Glutamatergic neuron (in vitro differentiated cells): ENCODE measurements around the gene TCOF1. TPM values are rescaled to one million over a fixed set of nuclear protein-coding genes. Genes with fewer than 3 reads are reported as not detected.

Source experiments
- DNase-seq: peaks from one replicate; pipeline ENCODE4 v3.0.0; 2022
- H3K27ac Mint-ChIP-seq: one replicate; pipeline ENCODE4 v1.8.0; 2020; ENCODE audit warnings: mild to moderate bottlenecking, mixed read lengths, inconsistent platforms; ENCODE audit not compliant: unreplicated experiment
- H3K27me3 Mint-ChIP-seq: one replicate; pipeline ENCODE4 v1.8.0; 2020; ENCODE audit warnings: mild to moderate bottlenecking, moderate library complexity, mixed read lengths, inconsistent platforms; ENCODE audit not compliant: unreplicated experiment
- H3K36me3 Mint-ChIP-seq: one replicate; pipeline ENCODE4 v1.8.0; 2020; ENCODE audit warnings: mild to moderate bottlenecking, mixed read lengths, inconsistent platforms; ENCODE audit not compliant: unreplicated experiment
- H3K4me1 Mint-ChIP-seq: one replicate; pipeline ENCODE4 v1.8.0; 2020; ENCODE audit warnings: mild to moderate bottlenecking, low read depth, mixed read lengths, inconsistent platforms; ENCODE audit not compliant: unreplicated experiment
- H3K4me3 Mint-ChIP-seq: one replicate; pipeline ENCODE4 v1.8.0; 2020; ENCODE audit warnings: mild to moderate bottlenecking, mixed read lengths, inconsistent platforms; ENCODE audit not compliant: unreplicated experiment
- H3K9me3 Mint-ChIP-seq: one replicate; pipeline ENCODE4 v1.8.0; 2020; ENCODE audit warnings: mild to moderate bottlenecking, moderate library complexity, mixed read lengths, inconsistent platforms; ENCODE audit not compliant: unreplicated experiment
- total RNA-seq: library from RNA; stranded (reverse); fragmentation: NEBNext Ultra II Directional; extraction: Animal tissue kit (Norgen Biotek cat#: 25700); gene quantifications from one replicate; pipeline ENCODE4 v1.2.1, GENCODE V29; 2021; ENCODE audit not compliant: unreplicated experiment
- TF ChIP-seq, protein P1 (sequence below): fragments of 200-600 bp; sonication (generic); IDR thresholded peaks from one replicate; pipeline ENCODE4 v1.5.0; 2021; ENCODE audit not compliant: partially characterized antibody, unreplicated experiment

The TCOF1 gene
- total RNA-seq, 1 donor from 2014 or later: 39.7 TPM

DNA sequence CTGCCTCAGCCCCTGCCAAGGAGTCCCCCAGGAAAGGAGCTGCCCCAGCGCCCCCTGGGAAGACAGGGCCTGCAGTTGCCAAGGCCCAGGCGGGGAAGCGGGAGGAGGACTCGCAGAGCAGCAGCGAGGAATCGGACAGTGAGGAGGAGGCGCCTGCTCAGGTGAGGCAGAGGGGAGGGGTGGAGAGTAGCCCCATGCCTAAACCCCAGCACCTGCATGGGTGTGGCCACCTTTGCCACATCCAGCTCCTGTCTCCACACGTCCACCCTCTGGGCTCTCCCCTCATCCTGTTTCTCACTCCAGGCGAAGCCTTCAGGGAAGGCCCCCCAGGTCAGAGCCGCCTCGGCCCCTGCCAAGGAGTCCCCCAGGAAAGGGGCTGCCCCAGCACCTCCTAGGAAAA, 17.2 kb downstream of the TCOF1 start:
- TF ChIP-seq, protein P1, sequence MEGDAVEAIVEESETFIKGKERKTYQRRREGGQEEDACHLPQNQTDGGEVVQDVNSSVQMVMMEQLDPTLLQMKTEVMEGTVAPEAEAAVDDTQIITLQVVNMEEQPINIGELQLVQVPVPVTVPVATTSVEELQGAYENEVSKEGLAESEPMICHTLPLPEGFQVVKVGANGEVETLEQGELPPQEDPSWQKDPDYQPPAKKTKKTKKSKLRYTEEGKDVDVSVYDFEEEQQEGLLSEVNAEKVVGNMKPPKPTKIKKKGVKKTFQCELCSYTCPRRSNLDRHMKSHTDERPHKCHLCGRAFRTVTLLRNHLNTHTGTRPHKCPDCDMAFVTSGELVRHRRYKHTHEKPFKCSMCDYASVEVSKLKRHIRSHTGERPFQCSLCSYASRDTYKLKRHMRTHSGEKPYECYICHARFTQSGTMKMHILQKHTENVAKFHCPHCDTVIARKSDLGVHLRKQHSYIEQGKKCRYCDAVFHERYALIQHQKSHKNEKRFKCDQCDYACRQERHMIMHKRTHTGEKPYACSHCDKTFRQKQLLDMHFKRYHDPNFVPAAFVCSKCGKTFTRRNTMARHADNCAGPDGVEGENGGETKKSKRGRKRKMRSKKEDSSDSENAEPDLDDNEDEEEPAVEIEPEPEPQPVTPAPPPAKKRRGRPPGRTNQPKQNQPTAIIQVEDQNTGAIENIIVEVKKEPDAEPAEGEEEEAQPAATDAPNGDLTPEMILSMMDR: no peak
- peaks cover 1% of the 10 kb centered on the region for H3K4me1 Mint-ChIP-seq
- peaks cover 6% of the 10 kb centered on the region for H3K36me3 Mint-ChIP-seq
- no peak overlapping the region for H3K4me3 Mint-ChIP-seq
- peaks cover 1% of the 10 kb centered on the region for H3K9me3 Mint-ChIP-seq
- DNase-seq: no peak
- H3K27ac Mint-ChIP-seq: no peak overlapping the region
- peaks cover 2% of the 10 kb centered on the region for H3K27me3 Mint-ChIP-seq

DNA sequence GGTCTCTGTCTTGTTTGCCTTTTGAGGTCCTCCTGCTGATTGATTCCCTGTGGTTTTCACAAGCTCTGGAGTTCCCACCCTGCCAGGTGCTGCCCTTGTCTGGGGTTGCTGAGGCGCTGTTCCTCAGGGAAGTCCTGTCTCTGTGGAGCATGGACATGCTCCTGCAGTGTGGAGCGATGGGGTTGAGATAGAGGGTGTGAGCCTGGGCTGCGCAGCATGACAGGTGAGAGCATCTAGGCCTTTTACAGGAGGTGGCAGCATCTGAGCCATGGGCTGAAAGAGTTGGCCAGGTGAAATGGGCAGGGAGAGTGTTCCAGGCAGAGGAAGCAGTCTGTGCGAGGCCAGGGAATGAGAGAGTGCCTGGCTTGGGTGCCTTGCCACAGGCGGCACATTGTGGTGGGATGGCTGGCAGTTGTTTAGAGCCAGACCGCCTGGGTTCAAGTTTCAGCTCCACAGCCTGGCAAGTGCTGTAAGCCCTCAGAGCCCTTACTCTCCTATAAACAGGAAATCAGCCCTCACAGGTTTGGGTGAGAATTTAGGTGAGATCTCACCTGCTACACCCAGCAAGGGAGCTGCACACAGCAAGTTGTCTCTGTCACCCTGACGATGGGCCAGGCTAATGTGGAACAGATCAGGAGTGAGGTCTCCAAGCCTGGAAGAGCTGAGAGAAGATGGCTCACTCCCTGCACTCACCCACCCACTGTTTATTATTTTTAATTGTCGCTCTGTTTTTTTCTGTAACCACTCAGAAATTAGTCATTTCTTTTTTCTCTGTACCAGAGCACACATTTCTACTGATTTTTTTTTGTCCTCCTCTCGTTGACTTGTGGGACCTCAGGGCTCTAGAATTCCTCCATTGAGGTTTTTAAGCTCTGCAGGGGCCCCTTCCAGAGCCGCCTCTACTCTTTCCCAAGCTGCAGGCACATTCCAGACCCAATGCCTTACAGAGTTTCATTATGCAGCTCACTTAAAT, 19.6 kb downstream of the TCOF1 start:
- TF ChIP-seq, protein P1: no peak
- H3K4me1 Mint-ChIP-seq: peaks cover 1% of the 10 kb centered on the region
- DNase-seq: no peak
- no peak overlapping the region for H3K27ac Mint-ChIP-seq
- peaks cover 1% of the 10 kb centered on the region for H3K9me3 Mint-ChIP-seq
- no peak overlapping the region for H3K4me3 Mint-ChIP-seq
- H3K27me3 Mint-ChIP-seq: peaks cover 2% of the 10 kb centered on the region
- peaks cover 6% of the 10 kb centered on the region for H3K36me3 Mint-ChIP-seq

DNA sequence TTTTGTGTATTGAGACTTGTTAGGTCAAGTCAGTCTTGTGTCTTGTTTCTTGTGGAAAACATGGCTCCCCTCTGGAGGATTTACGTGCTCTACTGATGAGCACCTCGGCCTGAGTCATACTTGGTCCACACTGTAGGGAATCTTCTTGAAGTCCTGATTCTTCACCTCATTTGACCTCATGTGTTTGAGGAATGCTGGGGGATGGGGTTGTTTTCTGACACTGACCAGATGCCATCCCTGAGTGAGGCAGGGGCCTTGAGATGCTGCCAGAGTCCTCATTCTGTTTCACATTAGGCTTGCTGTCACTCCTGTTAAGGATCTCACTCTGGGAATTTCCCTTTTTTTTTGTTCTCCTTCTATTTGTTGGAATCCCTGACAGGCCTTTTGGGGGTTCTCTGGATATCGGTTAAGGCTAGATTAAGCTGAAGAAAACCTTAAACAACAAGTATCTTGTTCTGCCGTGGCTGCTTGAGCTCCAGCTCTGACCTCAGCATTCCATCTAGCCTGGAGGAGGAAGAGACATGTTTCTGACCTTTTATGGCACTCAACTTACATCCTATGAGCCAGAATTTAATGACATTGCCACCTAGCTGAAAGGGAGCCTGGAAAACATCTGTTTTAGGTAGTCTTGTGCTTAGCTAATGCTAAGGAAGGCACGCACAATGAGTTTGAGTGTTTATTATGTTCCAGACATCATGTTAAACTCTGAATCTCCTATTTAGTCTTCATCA, 20.6 kb downstream of the TCOF1 start:
- H3K27me3 Mint-ChIP-seq: peaks cover 2% of the 10 kb centered on the region
- H3K36me3 Mint-ChIP-seq: peaks cover 6% of the 10 kb centered on the region
- H3K9me3 Mint-ChIP-seq: peaks cover 1% of the 10 kb centered on the region
- H3K27ac Mint-ChIP-seq: no peak overlapping the region
- no peak for DNase-seq
- TF ChIP-seq, protein P1: no peak
- peaks cover 1% of the 10 kb centered on the region for H3K4me1 Mint-ChIP-seq
- no peak overlapping the region for H3K4me3 Mint-ChIP-seq

DNA sequence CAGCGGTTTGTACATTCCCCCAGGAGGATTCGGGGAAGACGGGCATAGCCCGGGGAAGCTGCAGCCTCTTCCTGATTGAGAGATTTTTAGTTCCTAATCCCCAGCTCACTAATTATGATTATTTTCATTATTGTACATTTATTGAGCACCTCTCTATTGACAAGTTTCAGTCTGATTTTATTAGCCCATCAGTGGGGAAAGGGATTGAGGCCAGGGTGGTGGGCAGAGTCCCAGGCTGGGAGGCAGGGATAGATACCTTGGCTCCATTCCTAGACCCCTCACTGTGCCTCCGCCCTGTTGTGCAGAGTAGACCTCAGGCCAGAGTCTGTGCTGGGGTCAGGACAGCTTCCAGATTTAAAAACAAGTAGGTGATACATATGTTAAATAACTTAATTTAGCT, 27.2 kb downstream of the TCOF1 start:
- no peak for DNase-seq
- Mint-ChIP-seq H3K4me3 (no peak overlapping the region), H3K27ac (no peak overlapping the region), H3K4me1 (no peaks in the 10 kb centered on the region), H3K9me3 (no peaks in the 10 kb centered on the region), H3K27me3 (no peaks in the 10 kb centered on the region), H3K36me3 (no peaks in the 10 kb centered on the region)
- TF ChIP-seq, protein P1: no peak
